Endometrial microvascular endothelial cells (primary cell): ENCODE measurements around the gene MSL3B.

ENCODE experiments used
- in situ Hi-C: cut with HindIII; loops from 2 replicates; pipeline ENCODE4 v1.10.0; 2017; ENCODE audit warnings: low sequenced_read_pairs, low pct_unique_long_range_greater_than_20kb; ENCODE audit errors: inconsistent ontology term

The MSL3B gene

DNA sequence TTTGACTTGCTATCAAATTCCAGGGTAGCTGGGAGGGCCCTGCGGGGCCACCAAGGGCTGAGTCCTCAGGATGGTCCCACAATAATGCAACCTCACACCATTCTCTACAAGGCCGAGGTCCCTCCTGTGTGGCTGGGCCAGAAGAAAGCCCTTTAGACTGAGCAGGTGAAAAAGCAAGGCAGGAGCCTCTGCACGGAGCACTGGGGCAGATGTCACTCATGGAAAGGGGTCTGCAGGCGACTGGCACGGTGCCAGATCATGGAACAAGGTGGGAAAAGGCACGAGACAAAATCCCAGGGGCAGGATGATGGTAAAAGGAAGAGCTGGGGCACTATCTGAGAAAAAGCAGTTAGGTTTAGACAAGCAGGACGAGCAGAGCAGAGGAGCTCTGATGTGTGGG is 29.9 kb downstream of the MSL3B start:
- in situ Hi-C loops: no loop called here

DNA sequence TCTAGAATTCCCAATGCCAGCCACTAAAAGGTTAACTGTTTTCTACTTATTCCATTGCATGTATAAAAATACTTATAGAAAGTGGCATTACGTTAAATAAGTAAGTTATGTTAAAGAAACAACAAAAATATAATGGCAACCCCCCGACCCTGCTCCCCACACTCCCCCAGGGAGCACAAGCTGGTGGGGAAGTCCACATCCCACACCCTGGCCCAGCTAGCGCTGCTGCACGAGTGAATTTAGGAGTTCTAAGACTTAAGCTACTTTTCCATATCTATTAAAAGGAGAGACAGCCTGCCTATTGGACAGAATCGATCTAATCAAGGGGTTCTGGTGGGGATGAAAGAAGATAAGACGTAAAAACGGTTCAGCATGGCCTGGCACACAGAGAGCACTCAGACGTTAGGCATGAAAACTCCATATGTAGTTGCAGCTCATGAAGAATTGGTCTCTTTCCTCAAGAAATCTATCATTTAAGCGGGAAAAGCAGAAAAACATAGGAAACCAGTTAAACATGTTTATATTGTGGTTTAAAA is 30.4 kb downstream of the MSL3B start:
- in situ Hi-C loops: no loop called here

DNA sequence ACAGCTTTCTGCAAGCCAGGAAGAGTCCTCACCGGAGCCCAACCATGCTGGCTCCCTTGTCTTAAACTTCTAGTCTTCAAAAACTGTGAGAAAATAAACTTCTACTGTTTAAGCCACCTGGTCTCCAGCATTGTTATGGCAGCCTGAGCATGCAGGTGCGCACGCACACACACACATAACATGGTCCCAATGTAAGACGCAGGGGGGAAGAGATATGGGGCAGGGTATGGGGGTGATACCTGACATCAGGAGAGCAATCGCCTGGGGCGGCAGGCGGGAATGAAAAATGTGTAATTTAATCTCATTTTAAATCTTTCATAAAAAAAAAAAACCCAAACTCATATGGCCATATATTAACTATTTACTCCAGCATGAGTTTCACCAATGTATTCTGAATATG is 31.8 kb downstream of the MSL3B start:
- in situ Hi-C loops: no loop called here

DNA sequence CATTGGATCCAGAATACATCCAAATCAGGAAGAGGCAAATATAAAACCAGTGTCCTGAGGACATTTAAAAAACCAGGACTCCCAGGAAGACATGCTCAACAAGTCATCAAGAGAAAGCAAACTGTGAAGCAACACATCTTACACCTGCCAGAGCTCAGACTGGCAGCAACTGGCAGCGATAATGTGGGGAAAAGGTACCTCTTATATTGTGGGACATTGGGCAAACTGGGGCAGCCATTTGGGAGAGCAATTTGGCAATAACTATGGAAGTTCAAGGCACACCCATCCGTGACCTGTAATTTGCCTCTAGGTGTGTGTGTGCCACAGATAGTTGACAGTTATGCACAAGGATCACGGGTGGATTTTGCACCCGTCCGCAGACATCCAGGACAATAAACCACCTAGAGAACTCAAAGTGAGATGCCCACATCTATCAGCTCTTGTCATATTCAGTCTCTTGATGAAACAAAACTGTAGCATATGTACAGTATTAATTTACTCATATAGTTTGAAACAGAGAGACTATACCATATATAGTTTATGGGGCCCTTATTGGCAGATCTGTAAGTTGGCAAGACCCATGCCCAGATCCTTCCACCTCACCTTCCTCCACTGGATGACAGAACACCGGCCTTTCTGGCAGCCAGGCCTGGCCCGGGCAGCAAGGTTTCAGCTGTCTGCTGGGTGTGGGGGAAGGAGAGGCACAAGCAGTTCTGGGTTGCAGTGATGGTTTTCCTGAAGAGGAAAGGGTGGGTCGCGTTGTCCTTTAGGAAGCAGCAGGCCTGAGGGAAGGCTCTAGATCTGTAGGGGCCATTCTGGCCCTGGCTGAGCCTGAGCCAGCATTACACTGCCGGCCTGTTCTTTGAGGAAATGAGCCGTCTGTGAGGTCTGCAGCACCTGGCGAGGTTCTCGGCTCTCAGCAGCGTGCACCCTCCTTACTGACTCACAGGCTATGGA is 32.7 kb downstream of the MSL3B start:
- in situ Hi-C loops: no loop called here

- in situ Hi-C loops: no loop called here
These were observed 34.8 kb downstream of the MSL3B start for GRCh38 chr2:233833345-233833744.

DNA sequence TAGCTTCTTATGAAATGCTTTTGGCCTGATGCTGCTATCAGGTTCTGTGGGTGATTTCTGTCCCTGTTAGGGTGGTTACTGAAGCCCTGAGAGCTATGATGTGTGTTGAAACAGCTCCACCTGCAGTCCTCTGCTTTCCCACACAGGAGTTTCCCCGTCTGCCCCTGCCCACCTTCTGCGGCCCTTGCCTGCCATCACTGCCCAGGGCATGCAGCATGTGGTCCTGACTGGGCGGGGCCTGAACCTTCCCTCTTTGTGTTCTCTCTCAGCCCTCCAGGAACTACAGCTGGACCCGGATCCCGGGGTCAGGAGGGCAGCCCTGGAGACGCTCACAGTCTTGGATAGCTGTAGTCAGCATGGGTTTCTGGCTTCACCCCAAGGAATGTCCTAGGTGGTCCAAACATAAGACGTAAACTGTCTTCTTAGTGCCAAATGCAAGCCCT is 35.3 kb downstream of the MSL3B start:
- in situ Hi-C loops: no loop called here

- in situ Hi-C loops: no loop called here
These were observed 35.8 kb downstream of the MSL3B start for GRCh38 chr2:233832414-233832813.

GRCh38 chr2:233831861-233832260 is 36.3 kb downstream of the MSL3B start:
- in situ Hi-C loops: no loop called here

DNA sequence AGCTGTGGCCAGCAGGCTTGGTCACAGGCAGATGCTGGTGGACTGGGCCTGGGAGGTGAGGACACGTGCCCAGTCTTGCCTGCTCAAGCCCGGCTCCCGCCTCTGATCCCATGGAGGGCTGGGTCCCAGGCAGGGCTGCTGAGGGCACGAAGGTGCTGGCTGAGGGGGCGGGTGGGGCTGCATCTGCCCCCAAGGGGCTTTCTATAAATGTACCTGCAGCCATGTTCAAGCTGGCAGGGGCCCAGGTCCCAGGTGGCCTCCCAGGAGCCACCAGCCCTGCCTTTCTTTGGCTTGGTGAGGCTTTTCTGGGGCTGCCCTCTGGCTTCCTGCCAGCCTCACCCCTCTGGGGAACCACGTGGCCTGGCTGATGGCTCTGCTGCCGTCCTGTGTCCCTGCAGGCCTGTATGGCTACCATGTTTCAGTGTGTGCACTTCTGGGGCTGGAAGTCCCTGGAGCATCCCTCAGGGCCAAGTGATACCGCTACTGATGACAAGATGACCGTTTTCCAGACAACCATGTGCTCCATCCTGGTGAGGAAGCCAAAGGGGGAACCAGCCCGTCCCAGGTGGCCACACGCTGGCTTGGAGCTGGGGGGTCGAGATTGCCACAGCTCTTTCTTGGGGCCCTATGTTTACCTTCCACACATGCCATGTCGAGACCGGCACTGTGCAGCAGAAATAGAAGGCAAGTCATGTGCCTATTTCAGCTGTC is 37.0 kb downstream of the MSL3B start:
- in situ Hi-C loops: no loop called here

- in situ Hi-C loops: no loop called here
These were observed 37.9 kb downstream of the MSL3B start for GRCh38 chr2:233830111-233830802.

DNA sequence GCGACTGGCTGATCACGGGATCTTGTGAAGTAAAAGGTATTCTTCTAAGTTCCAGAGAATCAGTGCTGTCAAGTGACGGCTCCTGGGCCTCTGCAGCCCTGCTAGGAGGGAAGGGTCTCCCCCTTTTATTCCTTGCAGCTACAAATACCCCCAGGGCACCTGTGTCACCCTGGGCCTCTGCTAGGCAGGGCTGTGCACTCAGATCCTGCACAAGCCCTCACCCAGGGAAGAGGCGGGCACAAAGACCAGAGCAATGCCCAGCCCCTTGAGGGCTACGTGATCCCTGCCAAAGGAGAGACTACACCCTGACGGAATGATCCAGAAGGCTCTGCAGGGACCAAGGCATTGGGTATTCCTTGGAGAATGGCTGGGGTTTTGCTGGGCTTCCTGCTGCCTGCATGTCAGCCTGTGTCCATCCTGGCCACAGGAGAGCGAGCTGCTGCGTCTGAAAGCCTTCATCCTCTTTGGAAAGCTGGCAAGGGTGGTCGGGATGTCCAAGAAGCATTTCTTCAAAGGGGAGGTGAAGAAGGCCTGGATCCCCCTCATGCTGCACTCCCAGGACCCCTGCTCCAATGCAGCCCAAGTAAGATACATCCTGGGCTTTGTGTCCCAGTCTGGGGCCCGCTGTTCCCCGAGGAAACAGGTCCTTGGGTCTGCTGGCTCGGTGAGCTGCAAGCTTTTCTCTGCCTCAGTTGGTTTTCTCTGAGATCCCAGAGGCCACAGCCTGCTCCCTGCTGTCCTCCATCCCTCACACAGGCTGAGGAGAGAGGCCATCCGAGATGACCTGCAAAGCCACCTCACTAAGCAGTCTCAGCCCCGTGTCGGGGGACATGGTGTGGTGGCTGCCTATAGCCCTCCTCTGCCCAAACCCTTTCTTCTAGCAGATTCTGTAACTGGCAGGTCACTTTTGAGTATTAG is 38.7 kb downstream of the MSL3B start:
- in situ Hi-C loops: no loop called here

DNA sequence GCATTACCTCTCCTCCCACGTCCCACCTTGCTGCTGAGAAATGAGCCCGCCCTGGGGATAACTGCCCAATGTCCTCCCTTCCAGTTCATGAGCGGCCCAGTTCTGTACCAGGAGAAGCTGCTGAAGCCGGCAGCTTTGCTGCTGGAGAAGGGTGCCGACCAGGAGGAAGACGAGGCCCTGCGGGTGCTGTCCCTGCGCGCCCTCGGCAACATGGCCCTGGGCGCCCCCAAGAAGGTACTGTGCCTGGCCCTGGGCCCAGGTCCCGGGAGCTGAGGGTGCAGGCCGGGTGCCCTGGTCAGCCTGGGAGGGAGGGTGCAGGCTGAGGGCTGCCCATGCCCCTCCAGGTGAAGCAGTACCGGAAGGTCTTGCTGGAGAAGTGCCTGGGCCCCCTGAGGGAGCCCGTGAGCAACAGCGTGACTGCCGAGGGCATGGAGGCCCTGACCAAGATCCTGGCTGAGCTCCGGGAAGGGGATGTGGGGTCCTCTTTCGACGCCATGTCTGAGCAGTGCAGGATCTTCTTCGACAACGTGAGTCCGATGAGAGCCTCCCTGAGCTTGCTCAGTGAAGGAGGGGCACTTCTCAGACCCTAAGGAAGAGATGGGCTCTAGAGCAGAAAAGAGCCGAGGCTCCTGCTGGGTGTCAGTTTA is 39.5 kb downstream of the MSL3B start:
- in situ Hi-C loops: no loop called here

- in situ Hi-C loops: no loop called here
These were observed 43.8 kb downstream of the MSL3B start for GRCh38 chr2:233824373-233824772.

DNA sequence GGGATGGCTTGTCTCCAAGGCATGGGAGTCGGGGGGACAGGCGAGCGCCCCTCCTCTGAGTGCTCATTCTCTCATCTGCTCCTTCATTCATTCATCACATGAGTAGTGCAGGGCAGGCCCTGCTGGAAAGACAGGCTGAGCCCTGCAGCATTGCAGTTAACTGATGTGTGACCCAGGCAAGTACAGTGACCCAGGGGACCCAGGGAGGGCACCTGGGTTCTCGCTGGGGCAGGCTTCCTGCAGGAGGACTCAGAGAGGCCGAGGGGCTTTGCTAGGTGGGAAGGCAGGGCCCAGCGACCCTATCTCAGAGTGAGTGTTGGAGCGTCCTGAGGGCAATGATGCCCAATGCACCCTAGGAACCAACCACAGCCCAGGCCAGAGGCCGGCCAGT is 44.5 kb downstream of the MSL3B start:
- in situ Hi-C loops: no loop called here

GRCh38 chr2:233822781-233823730 is 45.1 kb downstream of the MSL3B start:
- in situ Hi-C loops: no loop called here

- in situ Hi-C loops: no loop called here
These were observed 46.0 kb downstream of the MSL3B start for GRCh38 chr2:233822101-233822771.
